Measurements from ENCODE around the gene PTPRA. TPM values are rescaled to one million over a fixed set of nuclear protein-coding genes. Genes with fewer than 3 reads are reported as not detected.
"Not testable (repeated sequence)": the region's sequence is repeated elsewhere in the genome, so short reads cannot be mapped to it uniquely, and the experiment has no call there.

PTPRA gene
- total RNA-seq, 2 experiments from 2014 or later: 65.4 to 69.5 TPM

- CTCF ChIA-PET: interaction anchor here (1.3 kb wide), 1 partner anchor 19 kb away, joined by 7 read pairs; no protein-coding TSS in a partner anchor
- Mint-ChIP-seq H3K27ac (peak overlapping the region; percentile 87), H3K4me1 (ENCODE audit: low read depth) (peaks cover 39% of the 10 kb centered on the region), H3K27me3 (peaks cover 4% of the 10 kb centered on the region), H3K4me3 (peak overlapping the region; percentile 88), H3K36me3 (ENCODE audit: low read depth) (peaks cover 6% of the 10 kb centered on the region), H3K9me3 (no peaks in the 10 kb centered on the region)
- DNase-seq (no peak), ATAC-seq (ENCODE audit: poor library complexity) (no peak)
- Histone ChIP-seq H3K27ac (ENCODE audit: low read depth in 1 of 2, low read length in 2 of 2) (peak overlapping the region; percentile 22 to 39), H3K4me3 (ENCODE audit: low read length) (peak overlapping the region; percentile 44), H3K27me3 (ENCODE audit: control insufficient read depth in 1 of 2, insufficient read depth in 2 of 2, low read length in 2 of 2) (no peaks in the 10 kb centered on the region), H3K4me1 (ENCODE audit: insufficient read depth, low read length) (peaks cover 39% of the 10 kb centered on the region), H3K36me3 (ENCODE audit: insufficient read depth, low read length) (no peaks in the 10 kb centered on the region), H3K9me3 (ENCODE audit: control insufficient read depth in 1 of 2, insufficient read depth in 1 of 2, low read length in 2 of 2) (peaks cover 0 to 7% of the 10 kb centered on the region in 2 experiments)
- intact Hi-C loops (cut with DNase I, micrococcal nuclease): loop anchor here in 1 of 2 experiments (2.0 to 5.0 kb wide), 3 partner anchors 18 to 135 kb away; partner anchors contain the start of genes ITPA and LZTS3
- TF ChIP-seq CTCF (IDR thresholded peaks at IDR 0.05): no peak
- POLR2A ChIA-PET: interaction anchor here (1.2 to 6.6 kb wide), 3 partner anchors 10 to 21 kb away, joined by 3 to 48 read pairs (median 7); no protein-coding TSS in a partner anchor
Measured at GRCh38 chr20:3072530-3073250, 199.4 kb downstream of the PTPRA start.

- not testable (repeated sequence) for H3K36me3 Mint-ChIP-seq (ENCODE audit: low read depth); H3K27ac ChIP-seq (ENCODE audit: low read depth in 1 of 2, low read length in 2 of 2); H3K27me3 ChIP-seq (ENCODE audit: control insufficient read depth in 1 of 2, insufficient read depth in 2 of 2, low read length in 2 of 2); H3K36me3 ChIP-seq (ENCODE audit: insufficient read depth, low read length); H3K4me3 ChIP-seq (ENCODE audit: low read length); DNase-seq; H3K9me3 ChIP-seq (ENCODE audit: control insufficient read depth in 1 of 2, insufficient read depth in 1 of 2, low read length in 2 of 2); H3K27me3 Mint-ChIP-seq; ATAC-seq (ENCODE audit: poor library complexity); H3K9me3 Mint-ChIP-seq
- Mint-ChIP-seq H3K27ac (peak overlapping the region; percentile 87), H3K4me3 (peak overlapping the region; percentile 88), H3K4me1 (ENCODE audit: low read depth) (peaks cover 42% of the 10 kb centered on the region)
- CTCF ChIA-PET: interaction anchor here (1.4 kb wide), 1 partner anchor 19 kb away, joined by 4 read pairs; no protein-coding TSS in a partner anchor
- intact Hi-C loops (cut with DNase I, micrococcal nuclease): loop anchor here in 1 of 2 experiments (2.0 to 5.0 kb wide), 3 partner anchors 18 to 134 kb away; partner anchors contain the start of genes ITPA and LZTS3
- peaks cover 38% of the 10 kb centered on the region for H3K4me1 ChIP-seq (ENCODE audit: insufficient read depth, low read length)
- POLR2A ChIA-PET: interaction anchor here (1.2 to 6.6 kb wide), 3 partner anchors 10 to 20 kb away, joined by 3 to 48 read pairs (median 7); no protein-coding TSS in a partner anchor
Measured at GRCh38 chr20:3073251-3073643, 200.0 kb downstream of the PTPRA start.

GRCh38 chr20:3074812-3075211 is 201.5 kb downstream of the PTPRA start:
- Mint-ChIP-seq H3K27ac (no peak overlapping the region), H3K36me3 (ENCODE audit: low read depth) (no peaks in the 10 kb centered on the region), H3K9me3 (no peaks in the 10 kb centered on the region), H3K27me3 (peaks cover 4% of the 10 kb centered on the region), H3K4me1 (ENCODE audit: low read depth) (peaks cover 37% of the 10 kb centered on the region), H3K4me3 (peak overlapping the region; percentile 4)
- H3K9me3 ChIP-seq (ENCODE audit: control insufficient read depth in 1 of 2, insufficient read depth in 1 of 2, low read length in 2 of 2): peaks cover 0 to 7% of the 10 kb centered on the region in 2 experiments
- peaks cover 38% of the 10 kb centered on the region for H3K4me1 ChIP-seq (ENCODE audit: insufficient read depth, low read length)
- H3K36me3 ChIP-seq (ENCODE audit: insufficient read depth, low read length): no peaks in the 10 kb centered on the region
- CTCF ChIA-PET: interaction anchor here (1.4 kb wide), 1 partner anchor 21 kb away, joined by 4 read pairs; no protein-coding TSS in a partner anchor
- no peak overlapping the region for H3K27ac ChIP-seq (ENCODE audit: low read depth in 1 of 2, low read length in 2 of 2)
- no peak for DNase-seq
- H3K4me3 ChIP-seq (ENCODE audit: low read length): no peak overlapping the region
- no peaks in the 10 kb centered on the region for H3K27me3 ChIP-seq (ENCODE audit: control insufficient read depth in 1 of 2, insufficient read depth in 2 of 2, low read length in 2 of 2)
- intact Hi-C loops (cut with DNase I, micrococcal nuclease): loop anchor here (5.0 kb wide), 3 partner anchors 82 to 132 kb away; partner anchors contain the start of genes FASTKD5 (in 1 of the 2), ITPA (in 1 of the 2), LZTS3 (in 1 of the 2) and UBOX5 (in 1 of the 2)
- TF ChIP-seq CTCF (IDR thresholded peaks at IDR 0.05): no peak
- no peak for ATAC-seq (ENCODE audit: poor library complexity)
- POLR2A ChIA-PET: interaction anchor here (6.6 kb wide), 1 partner anchor 19 kb away, joined by 48 read pairs; no protein-coding TSS in a partner anchor

- H3K27me3 ChIP-seq (ENCODE audit: control insufficient read depth in 1 of 2, insufficient read depth in 2 of 2, low read length in 2 of 2); DNase-seq; H3K36me3 ChIP-seq (ENCODE audit: insufficient read depth, low read length); H3K4me3 ChIP-seq (ENCODE audit: low read length); ATAC-seq (ENCODE audit: poor library complexity); CTCF ChIA-PET; H3K9me3 Mint-ChIP-seq; H3K27ac Mint-ChIP-seq; H3K9me3 ChIP-seq (ENCODE audit: control insufficient read depth in 1 of 2, insufficient read depth in 1 of 2, low read length in 2 of 2); H3K4me3 Mint-ChIP-seq; H3K27ac ChIP-seq (ENCODE audit: low read depth in 1 of 2, low read length in 2 of 2); H3K36me3 Mint-ChIP-seq (ENCODE audit: low read depth); H3K27me3 Mint-ChIP-seq: not testable (repeated sequence)
- peaks cover 37% of the 10 kb centered on the region for H3K4me1 Mint-ChIP-seq (ENCODE audit: low read depth)
- H3K4me1 ChIP-seq (ENCODE audit: insufficient read depth, low read length): peaks cover 38% of the 10 kb centered on the region
- POLR2A ChIA-PET: interaction anchor here (6.6 kb wide), 1 partner anchor 18 kb away, joined by 48 read pairs; no protein-coding TSS in a partner anchor
- intact Hi-C loops (cut with DNase I, micrococcal nuclease): loop anchor here in 1 of 2 experiments (5.0 kb wide), 1 partner anchor 82 kb away; the partner anchor contains the start of genes FASTKD5 and UBOX5
Measured at GRCh38 chr20:3075315-3075714, 202.0 kb downstream of the PTPRA start.

Measured in CD4-positive, alpha-beta T cell (primary cell).